ENCODE results near the gene GLIS2.

GRCh38 chr16:4361033-4361943 lies 45.4 kb downstream of the GLIS2 start:
- TF ChIP-seq CTCF (IDR thresholded peaks at IDR 0.05; ENCODE audit: insufficient read depth, low read length) (no peak), REST (IDR thresholded peaks at IDR 0.05; ENCODE audit: insufficient replicate concordance, low read depth) (no peak), POLR2AphosphoS5 (IDR thresholded peaks at IDR 0.05; ENCODE audit: low read depth) (no peak), SPI1 (IDR thresholded peaks at IDR 0.05; ENCODE audit: borderline replicate concordance, low read depth) (no peak), GABPA (IDR thresholded peaks at IDR 0.05; ENCODE audit: low read depth) (no peak)

Data from HL-60 (cell line).